Esophagus muscularis mucosa (tissue), 4 donors: ENCODE measurements around the gene PIGU. TPM values are rescaled to one million over a fixed set of nuclear protein-coding genes. Genes with fewer than 3 reads are reported as not detected.

ENCODE experiments used
- DNase-seq: peaks from one replicate; pipeline ENCODE4 v3.0.0-alpha.2; 2017; ENCODE audit errors: extremely low spot score
- H3K27ac ChIP-seq, 4 donors: fragments of 200-600 bp; sonication (generic); replicated peaks in 1 of 4; 1 replicate in 3 of 4; 2 replicates in 1 of 4; pipeline ENCODE4 v1.5.1; 2016 to 2019; ENCODE audit warnings: mild to moderate bottlenecking in 1 of 4
- H3K27me3 ChIP-seq, 4 donors: fragments of 200-600 bp; sonication (generic); one replicate each; pipeline versions ENCODE4 v1.5.1 to v1.6.0; 2016 to 2019
- H3K36me3 ChIP-seq, 4 donors: fragments of 200-600 bp; sonication (generic); one replicate each; pipeline ENCODE4 v1.5.1; 2016 to 2019
- H3K4me1 ChIP-seq, 4 donors: fragments of 200-600 bp; sonication (generic); one replicate each; pipeline ENCODE4 v1.5.1; 2016 to 2019
- H3K4me3 ChIP-seq, 4 donors: fragments of 200-600 bp; sonication (generic); 1 replicate in 2 of 4; 2 replicates in 2 of 4; pipeline ENCODE4 v1.5.1; 2016 to 2019; ENCODE audit warnings: mild to moderate bottlenecking in 4 of 4, moderate library complexity in 1 of 4
- H3K9me3 ChIP-seq, 4 donors: fragments of 200-600 bp; sonication (generic); 1 replicate in 3 of 4; 2 replicates in 1 of 4; pipeline ENCODE4 v1.5.1; 2016 to 2019
- CTCF ChIP-seq, 3 experiments: fragments of 200-600 bp in 2 of 3; fragments of 450-650 bp in 1 of 3; sonication (generic) in 2 of 3; IDR thresholded peaks; one replicate each; pipeline ENCODE4 v1.5.1; 2017 to 2019; ENCODE audit warnings: antibody characterized with exemption in 3 of 3, mild to moderate bottlenecking in 2 of 3, moderate library complexity in 1 of 3
- EP300 ChIP-seq: sonication (generic); formaldehyde crosslinking; IDR thresholded peaks from one replicate; pipeline ENCODE4 v1.6.1; 2017; ENCODE audit warnings: antibody characterized with exemption
- POLR2A ChIP-seq: fragments of 450-650 bp; IDR thresholded peaks from one replicate; pipeline ENCODE4 v1.6.1; 2017; ENCODE audit warnings: antibody characterized with exemption, moderate library complexity, mild to moderate bottlenecking, low read depth
- POLR2AphosphoS5 ChIP-seq, 2 donors: sonication (generic); formaldehyde crosslinking; IDR thresholded peaks; one replicate each; pipeline ENCODE4 v1.6.1; 2017; ENCODE audit warnings: antibody characterized with exemption in 2 of 2
- WGBS: methylation state at CpG from one replicate; pipeline ENCODE4 v1.1.5; 2018; 5-methylcytosine and 5-hydroxymethylcytosine counted together
- intact Hi-C: fragments of 100-400 bp; cut with DNase I; formaldehyde crosslinking; loops from one replicate; pipeline ENCODE4 v1.15.1; 2023
- total RNA-seq, 4 donors: library from RNA; depleted of rRNA; stranded (reverse); fragments of >200 nt; gene quantifications; one replicate each; pipeline versions ENCODE4 v1.1.0 to v1.2.1, GENCODE V29; 2016

PIGU gene
- total RNA-seq, 4 donors from 2014 or later: 9.1 to 10.8 (median 9.5) TPM

DNA sequence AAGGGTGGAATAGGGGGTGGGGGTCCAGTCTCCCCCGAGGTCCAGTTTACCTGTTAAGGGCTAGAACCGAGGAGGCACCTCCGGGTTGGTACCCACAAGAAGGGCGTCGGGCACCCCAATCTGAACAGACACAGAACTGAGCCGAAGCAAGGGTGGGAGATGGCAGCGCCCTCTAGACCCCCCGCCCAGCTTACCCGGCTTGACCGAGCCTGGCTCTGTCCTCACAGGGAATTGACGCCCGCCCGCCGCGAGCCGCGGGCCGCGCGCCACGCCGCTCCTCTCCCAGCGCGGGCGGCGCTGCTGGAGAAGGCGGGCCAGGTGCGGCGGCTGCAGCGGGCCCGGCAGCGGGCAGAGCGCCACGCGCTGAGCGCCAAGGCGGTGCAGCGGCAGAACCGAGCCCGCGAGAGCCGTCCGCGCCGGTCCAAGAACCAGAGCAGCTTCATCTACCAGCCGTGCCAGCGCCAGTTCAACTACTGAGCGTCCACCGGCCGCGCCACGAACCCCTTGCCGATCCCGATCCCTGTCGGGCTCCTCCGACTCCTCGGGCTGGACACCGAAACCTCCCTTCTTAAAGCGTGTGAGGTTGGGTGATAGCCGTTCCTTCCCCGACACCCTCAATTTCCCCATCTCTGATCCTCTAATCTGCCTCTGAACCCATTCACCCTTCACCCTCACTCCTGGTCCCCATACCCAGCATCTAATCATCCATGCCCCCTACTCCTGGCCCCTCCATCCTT lies 33.1 kb upstream of the PIGU start:
- TF ChIP-seq CTCF (IDR thresholded peaks at IDR 0.05) (no peak), EP300 (no peak), POLR2A (no peak), POLR2AphosphoS5 (IDR thresholded peaks at IDR 0.05) (no peak)
- Histone ChIP-seq H3K4me1 (peaks cover 45 to 68% (median 57%) of the 10 kb centered on the region in 4 donors), H3K4me3 (peak overlapping the region; percentile 72 to 78 (median 76)), H3K36me3 (peaks cover 0 to 45% (median 26%) of the 10 kb centered on the region in 4 donors), H3K9me3 (no peaks in the 10 kb centered on the region), H3K27ac (peak overlapping the region; percentile 94 to 100 (median 99)), H3K27me3 (no peaks in the 10 kb centered on the region)
- WGBS: 11% methylated on average over 24 of the region's 61 CpGs
- intact Hi-C loops: loop anchor here (5.0 to 10.0 kb wide), 3 partner anchors 133 to 405 kb away; partner anchors contain the start of gene AHCY
- DNase-seq: no peak

DNA sequence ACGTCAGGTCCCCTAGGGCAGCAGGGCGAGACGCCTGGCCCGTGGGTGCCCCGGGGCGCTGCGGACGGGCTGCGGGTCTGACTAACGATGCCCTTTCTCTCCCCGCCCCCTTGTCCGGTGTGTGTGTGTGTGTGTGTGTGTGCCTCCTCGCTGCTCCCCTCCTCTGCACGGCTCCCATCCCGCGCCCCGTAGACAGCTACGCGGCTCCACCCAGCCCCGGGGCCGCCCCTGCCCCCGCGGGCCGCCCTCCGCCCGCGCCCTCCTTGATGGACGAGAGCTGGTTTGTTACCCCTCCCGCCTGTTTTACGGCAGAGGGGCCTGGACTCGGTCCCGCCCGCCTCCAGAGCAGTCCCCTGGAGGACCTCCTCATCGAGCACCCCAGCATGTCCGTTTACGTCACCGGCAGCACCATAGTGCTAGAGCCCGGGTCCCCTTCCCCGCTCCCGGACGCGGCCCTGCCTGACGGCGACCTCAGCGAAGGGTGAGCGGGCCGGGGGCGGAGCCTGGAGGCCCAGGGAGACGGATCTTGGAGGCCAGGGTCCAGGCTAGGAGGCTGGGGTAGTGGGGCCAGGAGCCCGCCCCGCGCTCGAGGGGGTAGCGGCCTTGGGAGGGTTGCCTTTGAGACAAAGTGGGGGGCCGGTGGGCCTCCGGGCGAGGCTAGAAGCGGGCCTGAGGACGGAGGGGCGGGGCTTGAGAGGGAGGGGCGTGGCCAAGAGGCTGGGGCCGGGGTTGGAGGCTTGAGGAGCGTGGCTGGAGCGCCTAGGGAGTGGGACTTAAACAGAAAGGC lies 32.3 kb upstream of the PIGU start:
- H3K4me1 ChIP-seq: peaks cover 48 to 73% (median 60%) of the 10 kb centered on the region in 4 donors
- TF ChIP-seq POLR2AphosphoS5 (IDR thresholded peaks at IDR 0.05): peak in 1 of 2 donors; percentile 43
- no peak for TF ChIP-seq POLR2A
- peak; percentile 96 for DNase-seq
- peak overlapping the region; percentile 94 to 100 (median 99) for H3K27ac ChIP-seq
- 2% methylated on average over 18 of the region's 64 CpGs for WGBS
- H3K9me3 ChIP-seq: no peaks in the 10 kb centered on the region
- H3K27me3 ChIP-seq: no peaks in the 10 kb centered on the region
- H3K36me3 ChIP-seq: peaks cover 0 to 37% (median 19%) of the 10 kb centered on the region in 4 donors
- intact Hi-C loops: loop anchor here (5.0 to 10.0 kb wide), 3 partner anchors 132 to 404 kb away; partner anchors contain the start of gene AHCY
- peak overlapping the region; percentile 72 to 78 (median 76) for H3K4me3 ChIP-seq

DNA sequence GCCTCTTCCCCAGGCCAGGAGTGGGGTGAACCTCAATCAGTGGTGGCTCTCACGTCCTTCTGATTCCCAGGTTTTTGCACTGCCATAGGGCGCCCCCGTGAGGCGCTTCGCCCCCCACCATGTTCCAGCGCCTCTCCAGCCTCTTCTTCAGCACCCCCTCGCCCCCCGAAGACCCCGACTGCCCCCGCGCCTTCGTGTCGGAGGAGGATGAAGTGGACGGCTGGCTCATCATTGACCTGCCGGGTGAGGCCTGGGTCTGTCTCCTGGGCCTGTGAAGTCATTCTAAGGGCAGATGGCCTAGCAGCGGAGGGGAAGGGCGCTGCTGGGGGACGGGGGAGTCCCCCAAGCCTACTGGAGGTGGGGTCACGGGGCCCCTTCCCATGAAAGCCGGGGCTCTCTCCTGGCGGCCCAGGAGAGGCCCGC lies 31.7 kb upstream of the PIGU start:
- intact Hi-C loops: loop anchor here (5.0 to 10.0 kb wide), 3 partner anchors 131 to 404 kb away; partner anchors contain the start of gene AHCY
- no peak for DNase-seq
- Histone ChIP-seq H3K36me3 (peaks cover 0 to 31% (median 13%) of the 10 kb centered on the region in 4 donors), H3K4me1 (peaks cover 47 to 73% (median 61%) of the 10 kb centered on the region in 4 donors), H3K27me3 (no peaks in the 10 kb centered on the region), H3K4me3 (peak overlapping the region; percentile 72 to 78 (median 76)), H3K9me3 (no peaks in the 10 kb centered on the region), H3K27ac (peak overlapping the region; percentile 94 to 100 (median 99))
- 16% methylated on average over 16 of the region's 22 CpGs for WGBS
- TF ChIP-seq EP300: no peak
- peak; percentile 46 to 57 (median 56) for TF ChIP-seq CTCF (IDR thresholded peaks at IDR 0.05)

- intact Hi-C loops: loop anchor here (5.0 to 10.0 kb wide), 3 partner anchors 130 to 402 kb away; partner anchors contain the start of gene AHCY
- H3K27me3 ChIP-seq: no peaks in the 10 kb centered on the region
- DNase-seq: no peak
- H3K4me1 ChIP-seq: peaks cover 43 to 73% (median 64%) of the 10 kb centered on the region in 4 donors
- WGBS: 59% methylated on average over 2 of the region's 3 CpGs
- TF ChIP-seq POLR2AphosphoS5 (IDR thresholded peaks at IDR 0.05) (no peak), EP300 (no peak), CTCF (IDR thresholded peaks at IDR 0.05) (no peak), POLR2A (no peak)
- peak overlapping the region; percentile 94 to 100 (median 99) for H3K27ac ChIP-seq
- peaks cover 0 to 16% (median 7%) of the 10 kb centered on the region in 4 donors for H3K36me3 ChIP-seq
- no peak overlapping the region for H3K4me3 ChIP-seq
- no peaks in the 10 kb centered on the region for H3K9me3 ChIP-seq
Measured at GRCh38 chr20:34706912-34707784, 30.3 kb upstream of the PIGU start.
